ENCODE results near the gene IGF2BP3. TPM values are rescaled to one million over a fixed set of nuclear protein-coding genes. Genes with fewer than 3 reads are reported as not detected.

Gene IGF2BP3
- total RNA-seq, 4 donors from 2014 or later = 45.8 TPM; not detected in 3

- DNase-seq = peak in 1 of 2 donors; percentile 15
- no peak overlapping the region for H3K4me3 ChIP-seq
- peak overlapping the region; percentile 7 to 20 for H3K27ac ChIP-seq
- no peaks in the 10 kb centered on the region for H3K27me3 ChIP-seq
- H3K4me1 ChIP-seq = no peaks in the 10 kb centered on the region
- no peaks in the 10 kb centered on the region for H3K36me3 ChIP-seq
- no peaks in the 10 kb centered on the region for H3K9me3 ChIP-seq
- TF ChIP-seq POLR2A (IDR thresholded peaks at IDR 0.05) = no peak
- TF ChIP-seq CTCF (IDR thresholded peaks at IDR 0.05) = no peak
- intact Hi-C loops (cut with DNase I; ENCODE audit: low total_unique reads) = no loop called here
These were observed 135.7 kb downstream of the IGF2BP3 start for GRCh38 chr7:23334482-23335056.

- no peaks in the 10 kb centered on the region for H3K27me3 ChIP-seq
- no peak overlapping the region for H3K4me3 ChIP-seq
- H3K27ac ChIP-seq = peak overlapping the region; percentile 7 to 26
- intact Hi-C loops (cut with DNase I; ENCODE audit: low total_unique reads) = no loop called here
- H3K9me3 ChIP-seq = no peaks in the 10 kb centered on the region
- no peaks in the 10 kb centered on the region for H3K4me1 ChIP-seq
- H3K36me3 ChIP-seq = no peaks in the 10 kb centered on the region
- TF ChIP-seq CTCF (IDR thresholded peaks at IDR 0.05) = no peak
- TF ChIP-seq POLR2A (IDR thresholded peaks at IDR 0.05) = no peak
- DNase-seq = peak; percentile 16 to 37
These were observed 136.5 kb downstream of the IGF2BP3 start for GRCh38 chr7:23333671-23334246.

GRCh38 chr7:23332910-23333612, 137.2 kb downstream of the IGF2BP3 start:
- no peaks in the 10 kb centered on the region for H3K27me3 ChIP-seq
- peak overlapping the region; percentile 7 to 26 for H3K27ac ChIP-seq
- no peaks in the 10 kb centered on the region for H3K9me3 ChIP-seq
- H3K36me3 ChIP-seq = no peaks in the 10 kb centered on the region
- DNase-seq = peak; percentile 37 to 51
- H3K4me3 ChIP-seq = no peak overlapping the region
- H3K4me1 ChIP-seq = no peaks in the 10 kb centered on the region
- TF ChIP-seq CTCF (IDR thresholded peaks at IDR 0.05) = no peak
- TF ChIP-seq POLR2A (IDR thresholded peaks at IDR 0.05) = no peak
- intact Hi-C loops (cut with DNase I; ENCODE audit: low total_unique reads) = no loop called here

GRCh38 chr7:23332193-23332592, 138.1 kb downstream of the IGF2BP3 start:
- no peak overlapping the region for H3K4me3 ChIP-seq
- DNase-seq = no peak
- H3K9me3 ChIP-seq = no peaks in the 10 kb centered on the region
- TF ChIP-seq POLR2A (IDR thresholded peaks at IDR 0.05) (no peak), CTCF (IDR thresholded peaks at IDR 0.05) (no peak)
- H3K27ac ChIP-seq = peak overlapping the region in 1 of 2 donors; percentile 26
- intact Hi-C loops (cut with DNase I; ENCODE audit: low total_unique reads) = no loop called here
- H3K4me1 ChIP-seq = no peaks in the 10 kb centered on the region
- H3K27me3 ChIP-seq = no peaks in the 10 kb centered on the region
- no peaks in the 10 kb centered on the region for H3K36me3 ChIP-seq

DNA sequence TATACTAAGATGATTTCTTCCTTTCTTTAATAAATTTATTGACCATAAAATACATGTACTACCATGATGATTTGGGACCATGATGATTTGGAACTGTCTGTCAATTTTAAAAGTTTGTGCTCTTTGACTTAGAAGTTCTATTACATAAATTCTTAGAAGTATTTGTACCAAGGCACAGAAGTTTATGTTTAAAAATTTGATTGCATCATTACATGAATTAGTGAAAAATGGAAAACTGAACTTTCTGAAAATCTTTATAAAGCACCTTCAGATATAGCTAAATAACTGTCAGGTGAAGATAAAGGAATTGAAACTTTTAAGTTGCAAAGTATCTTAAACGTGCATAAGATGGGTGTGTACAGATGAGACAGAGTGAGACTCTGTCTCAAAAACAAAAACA, 139.2 kb downstream of the IGF2BP3 start:
- H3K27ac ChIP-seq = no peak overlapping the region
- DNase-seq = no peak
- intact Hi-C loops (cut with DNase I; ENCODE audit: low total_unique reads) = no loop called here
- H3K9me3 ChIP-seq = no peaks in the 10 kb centered on the region
- no peak overlapping the region for H3K4me3 ChIP-seq
- H3K4me1 ChIP-seq = no peaks in the 10 kb centered on the region
- TF ChIP-seq CTCF (IDR thresholded peaks at IDR 0.05) (no peak), POLR2A (IDR thresholded peaks at IDR 0.05) (no peak)
- no peaks in the 10 kb centered on the region for H3K36me3 ChIP-seq
- no peaks in the 10 kb centered on the region for H3K27me3 ChIP-seq
